ENCODE measurements around the gene WDR7. TPM values are rescaled to one million over a fixed set of nuclear protein-coding genes. Genes with fewer than 3 reads are reported as not detected.

Gene WDR7
- polyA plus RNA-seq, 2 of the 4 experiments (the other 2 are of a cell fraction), result 4.2 to 7.0 TPM

DNA sequence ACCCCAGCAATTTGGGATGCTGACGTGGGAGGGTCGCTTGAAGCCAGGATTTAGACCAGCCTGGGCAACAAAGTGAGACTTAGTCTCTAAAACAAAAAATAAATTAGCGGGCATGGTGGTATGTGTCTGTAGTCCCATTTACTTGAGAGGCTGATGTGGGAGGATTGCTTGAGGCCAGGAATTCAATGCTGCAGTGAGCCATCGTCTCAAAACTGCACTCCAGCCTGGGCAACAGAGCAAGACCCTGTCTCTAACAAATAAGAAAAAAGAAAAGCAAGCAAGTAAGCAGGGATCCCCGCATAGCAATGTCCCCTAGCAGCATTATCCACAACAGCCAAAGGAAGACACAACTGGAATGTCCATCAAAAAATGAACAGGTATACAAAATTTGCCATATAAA is 16.2 kb upstream of the WDR7 start:
- no peak for DNase-seq (ENCODE audit: low read depth in 1 of 2, low spot score in 1 of 2)
- TF ChIP-seq, protein P1, sequence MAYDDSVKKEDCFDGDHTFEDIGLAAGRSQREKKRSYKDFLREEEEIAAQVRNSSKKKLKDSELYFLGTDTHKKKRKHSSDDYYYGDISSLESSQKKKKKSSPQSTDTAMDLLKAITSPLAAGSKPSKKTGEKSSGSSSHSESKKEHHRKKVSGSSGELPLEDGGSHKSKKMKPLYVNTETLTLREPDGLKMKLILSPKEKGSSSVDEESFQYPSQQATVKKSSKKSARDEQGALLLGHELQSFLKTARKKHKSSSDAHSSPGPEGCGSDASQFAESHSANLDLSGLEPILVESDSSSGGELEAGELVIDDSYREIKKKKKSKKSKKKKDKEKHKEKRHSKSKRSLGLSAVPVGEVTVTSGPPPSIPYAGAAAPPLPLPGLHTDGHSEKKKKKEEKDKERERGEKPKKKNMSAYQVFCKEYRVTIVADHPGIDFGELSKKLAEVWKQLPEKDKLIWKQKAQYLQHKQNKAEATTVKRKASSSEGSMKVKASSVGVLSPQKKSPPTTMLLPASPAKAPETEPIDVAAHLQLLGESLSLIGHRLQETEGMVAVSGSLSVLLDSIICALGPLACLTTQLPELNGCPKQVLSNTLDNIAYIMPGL (CRISPR knock-in tag; IDR thresholded peaks at IDR 0.05; ENCODE audit: borderline replicate concordance), result no peak
- TF ChIP-seq HOXB13 (CRISPR knock-in tag; IDR thresholded peaks at IDR 0.05; ENCODE audit: low read depth) (no peak), SMC3 (IDR thresholded peaks at IDR 0.05) (no peak), FOXS1 (CRISPR knock-in tag; IDR thresholded peaks at IDR 0.05) (no peak), CBX2 (IDR thresholded peaks at IDR 0.05; ENCODE audit: borderline replicate concordance, low read depth) (no peak), HDAC2 (IDR thresholded peaks at IDR 0.05) (no peak), CBX8 (IDR thresholded peaks at IDR 0.05) (no peak), ZC3H11A (IDR thresholded peaks at IDR 0.05) (no peak), JUN (IDR thresholded peaks at IDR 0.05) (no peak), KDM5A (IDR thresholded peaks at IDR 0.05) (no peak)
- CTCF ChIA-PET, result no interaction called here
- 92% methylated on average over 5 of the region's 5 CpGs for WGBS (ENCODE audit: missing lambda C conversion rate)
- Histone ChIP-seq H3K4me1 (0 out of 3 replicates have a peak, but pooled peaks cover 14% of the 10 kb centered on the region), H3K4me3 (no peak overlapping the region), H3K9me3 (no peaks in the 10 kb centered on the region), H3K27ac (no peak overlapping the region), H3K4me2 (peak overlapping the region; percentile 95)
- ATAC-seq, result no peak
- POLR2A ChIA-PET, result no interaction called here
- no peak for FAIRE-seq

DNA sequence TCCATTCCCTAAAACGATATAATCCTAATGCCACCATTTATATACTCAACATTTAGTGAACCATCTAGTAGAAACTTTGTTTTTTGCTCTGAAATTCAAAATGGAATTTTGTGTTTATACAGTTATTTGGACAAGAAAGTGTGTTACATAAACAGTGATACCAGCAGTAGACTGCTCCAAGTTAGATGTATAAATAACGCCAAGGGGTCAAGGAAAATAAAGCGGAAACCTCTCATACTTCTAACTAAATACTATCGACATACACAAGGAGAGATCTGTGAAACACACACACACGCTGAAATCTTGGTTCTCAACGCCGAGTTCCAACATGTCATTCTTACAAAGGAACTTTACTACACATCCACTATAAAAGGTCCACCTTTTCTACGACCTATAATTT is 14.0 kb upstream of the WDR7 start:
- Histone ChIP-seq H3K4me3 (peak overlapping the region; percentile 96), H3K4me2 (peak overlapping the region; percentile 95), H3K27ac (peak overlapping the region; percentile 96 to 99; a peak in 5 of 6 replicates), H3K9me3 (no peaks in the 10 kb centered on the region), H3K4me1 (0 out of 3 replicates have a peak, but pooled peaks cover 14% of the 10 kb centered on the region)
- FAIRE-seq (no peak), ATAC-seq (no peak), DNase-seq (ENCODE audit: low read depth in 1 of 2, low spot score in 1 of 2) (no peak)
- 1% methylated on average over 8 of the region's 8 CpGs for WGBS (ENCODE audit: missing lambda C conversion rate)
- TF ChIP-seq RFX5 (IDR thresholded peaks at IDR 0.05), result no peak
- no peak for TF ChIP-seq JUNB (IDR thresholded peaks at IDR 0.05)
- TF ChIP-seq JUN (IDR thresholded peaks at IDR 0.05), result no peak
- TF ChIP-seq, protein P2, sequence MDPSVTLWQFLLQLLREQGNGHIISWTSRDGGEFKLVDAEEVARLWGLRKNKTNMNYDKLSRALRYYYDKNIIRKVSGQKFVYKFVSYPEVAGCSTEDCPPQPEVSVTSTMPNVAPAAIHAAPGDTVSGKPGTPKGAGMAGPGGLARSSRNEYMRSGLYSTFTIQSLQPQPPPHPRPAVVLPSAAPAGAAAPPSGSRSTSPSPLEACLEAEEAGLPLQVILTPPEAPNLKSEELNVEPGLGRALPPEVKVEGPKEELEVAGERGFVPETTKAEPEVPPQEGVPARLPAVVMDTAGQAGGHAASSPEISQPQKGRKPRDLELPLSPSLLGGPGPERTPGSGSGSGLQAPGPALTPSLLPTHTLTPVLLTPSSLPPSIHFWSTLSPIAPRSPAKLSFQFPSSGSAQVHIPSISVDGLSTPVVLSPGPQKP (IDR thresholded peaks at IDR 0.05; ENCODE audit: low read depth, low read length), result no peak
- TF ChIP-seq EP300 (IDR thresholded peaks at IDR 0.05), result no peak
- TF ChIP-seq HOXA7 (CRISPR knock-in tag; IDR thresholded peaks at IDR 0.05), result no peak
- no peak for TF ChIP-seq GATA3 (IDR thresholded peaks at IDR 0.05; ENCODE audit: borderline replicate concordance)
- no peak for TF ChIP-seq RCOR1 (IDR thresholded peaks at IDR 0.05; ENCODE audit: low read depth, low read length)
- TF ChIP-seq ZC3H11A (IDR thresholded peaks at IDR 0.05), result no peak
- TF ChIP-seq FOSB (CRISPR knock-in tag; IDR thresholded peaks at IDR 0.05), result no peak
- TF ChIP-seq CHD4 (IDR thresholded peaks at IDR 0.05; ENCODE audit: borderline replicate concordance), result no peak
- POLR2A ChIA-PET, result interaction anchor here (1.8 kb wide), 1 partner anchor 14 kb away, joined by 9 read pairs; the partner anchor contains the start of gene WDR7
- CTCF ChIA-PET, result no interaction called here

DNA sequence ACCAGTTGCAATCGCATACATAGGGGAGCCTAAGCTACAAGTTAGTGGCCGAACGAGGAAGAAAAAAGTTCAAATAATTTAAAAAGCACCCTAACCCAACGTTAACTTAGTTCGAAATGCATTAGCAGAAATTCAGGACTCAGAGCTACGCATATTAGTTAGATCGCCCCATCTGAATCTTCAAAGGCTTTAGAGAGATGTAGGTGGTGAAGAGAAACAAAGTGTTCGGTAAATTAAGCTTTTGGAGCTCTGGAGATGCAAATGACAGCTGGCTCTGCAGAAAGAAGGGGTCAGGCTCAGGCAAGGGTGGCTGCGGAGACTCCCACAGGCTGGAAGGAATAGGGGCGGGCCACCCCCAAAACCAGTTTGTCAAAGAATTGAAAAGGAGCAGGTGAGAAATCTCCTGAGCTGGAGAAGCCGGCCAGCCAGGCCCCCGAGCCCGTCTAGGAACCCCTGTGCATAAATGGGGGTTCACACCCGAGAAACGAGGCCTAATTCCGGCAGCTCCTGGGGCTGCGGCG is 13.4 kb upstream of the WDR7 start:
- ATAC-seq (peak; percentile 35 to 44; a peak in 4 of 6 replicates), DNase-seq (ENCODE audit: low read depth in 1 of 2, low spot score in 1 of 2) (no peak), FAIRE-seq (no peak)
- peak overlapping the region; percentile 95 for H3K4me2 ChIP-seq
- H3K9me3 ChIP-seq, result no peaks in the 10 kb centered on the region
- 3% methylated on average over 18 of the region's 18 CpGs for WGBS (ENCODE audit: missing lambda C conversion rate)
- H3K4me1 ChIP-seq, result 0 out of 3 replicates have a peak, but pooled peaks cover 10% of the 10 kb centered on the region
- peak overlapping the region; percentile 96 to 99 for H3K27ac ChIP-seq
- H3K4me3 ChIP-seq, result peak overlapping the region; percentile 96
- POLR2A ChIA-PET, result interaction anchor here (1.8 kb wide), 1 partner anchor 13 kb away, joined by 9 read pairs; the partner anchor contains the start of gene WDR7
- CTCF ChIA-PET, result interaction anchor here (0.8 kb wide), 1 partner anchor 23 kb away, joined by 3 read pairs; no protein-coding TSS in a partner anchor
- TF ChIP-seq MAZ (IDR thresholded peaks at IDR 0.05; ENCODE audit: borderline replicate concordance, low read depth, low read length), result no peak
- no peak for TF ChIP-seq ESRRA (IDR thresholded peaks at IDR 0.05; ENCODE audit: borderline replicate concordance, low read length)
- TF ChIP-seq MYC (IDR thresholded peaks at IDR 0.05; ENCODE audit: borderline replicate concordance, low read length), result no peak
- TF ChIP-seq POLR2AphosphoS2 (conservative IDR thresholded peaks at IDR 0.05; ENCODE audit: low read length), result no peak
- TF ChIP-seq MAFK (IDR thresholded peaks at IDR 0.05; ENCODE audit: partially characterized antibody), result no peak
- TF ChIP-seq KDM5A (IDR thresholded peaks at IDR 0.05), result no peak
- no peak for TF ChIP-seq KDM1A (IDR thresholded peaks at IDR 0.05; ENCODE audit: low read depth)
- TF ChIP-seq, protein P3, sequence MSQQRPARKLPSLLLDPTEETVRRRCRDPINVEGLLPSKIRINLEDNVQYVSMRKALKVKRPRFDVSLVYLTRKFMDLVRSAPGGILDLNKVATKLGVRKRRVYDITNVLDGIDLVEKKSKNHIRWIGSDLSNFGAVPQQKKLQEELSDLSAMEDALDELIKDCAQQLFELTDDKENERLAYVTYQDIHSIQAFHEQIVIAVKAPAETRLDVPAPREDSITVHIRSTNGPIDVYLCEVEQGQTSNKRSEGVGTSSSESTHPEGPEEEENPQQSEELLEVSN (IDR thresholded peaks at IDR 0.05; ENCODE audit: borderline replicate concordance, low read depth), result no peak
- TF ChIP-seq, protein P4, sequence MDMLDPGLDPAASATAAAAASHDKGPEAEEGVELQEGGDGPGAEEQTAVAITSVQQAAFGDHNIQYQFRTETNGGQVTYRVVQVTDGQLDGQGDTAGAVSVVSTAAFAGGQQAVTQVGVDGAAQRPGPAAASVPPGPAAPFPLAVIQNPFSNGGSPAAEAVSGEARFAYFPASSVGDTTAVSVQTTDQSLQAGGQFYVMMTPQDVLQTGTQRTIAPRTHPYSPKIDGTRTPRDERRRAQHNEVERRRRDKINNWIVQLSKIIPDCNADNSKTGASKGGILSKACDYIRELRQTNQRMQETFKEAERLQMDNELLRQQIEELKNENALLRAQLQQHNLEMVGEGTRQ (IDR thresholded peaks at IDR 0.05), result no peak
- TF ChIP-seq TFCP2L1 (CRISPR knock-in tag; IDR thresholded peaks at IDR 0.05), result no peak
- TF ChIP-seq FOSL2 (IDR thresholded peaks at IDR 0.05), result no peak
- TF ChIP-seq FOSL2 (CRISPR knock-in tag; IDR thresholded peaks at IDR 0.05), result no peak
- no peak for TF ChIP-seq EP300 (IDR thresholded peaks at IDR 0.05)
- no peak for TF ChIP-seq NPAS2 (CRISPR knock-in tag; IDR thresholded peaks at IDR 0.05; ENCODE audit: borderline replicate concordance)
- no peak for TF ChIP-seq ZC3H11A (IDR thresholded peaks at IDR 0.05)
- no peak for TF ChIP-seq RARB (CRISPR knock-in tag; IDR thresholded peaks at IDR 0.05)
- TF ChIP-seq EHMT2 (IDR thresholded peaks at IDR 0.05; ENCODE audit: low read depth), result no peak

All from A549 (cell line).